ENCODE results near the gene PLRG1.

DNA sequence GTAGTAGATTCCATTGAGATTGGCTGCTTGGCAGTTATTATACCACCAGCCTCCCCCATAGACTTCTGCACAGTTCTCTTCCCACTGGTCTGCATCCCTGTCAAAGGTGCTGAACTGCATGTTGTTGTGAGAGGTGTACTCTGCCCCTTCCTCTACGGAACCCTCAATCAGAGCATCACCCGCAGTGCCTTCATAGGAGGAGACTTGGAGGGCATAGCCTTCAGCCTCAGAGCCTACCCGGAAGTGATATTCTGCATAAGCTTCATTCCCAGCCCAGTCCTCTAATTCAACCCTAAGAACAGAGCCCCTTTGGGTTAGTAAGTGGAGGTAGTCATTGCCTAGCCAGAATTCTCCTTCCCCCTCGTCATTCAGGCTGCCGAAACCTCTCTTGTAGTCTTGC, 34.1 kb upstream of the PLRG1 start:
- TF ChIP-seq, protein P1, sequence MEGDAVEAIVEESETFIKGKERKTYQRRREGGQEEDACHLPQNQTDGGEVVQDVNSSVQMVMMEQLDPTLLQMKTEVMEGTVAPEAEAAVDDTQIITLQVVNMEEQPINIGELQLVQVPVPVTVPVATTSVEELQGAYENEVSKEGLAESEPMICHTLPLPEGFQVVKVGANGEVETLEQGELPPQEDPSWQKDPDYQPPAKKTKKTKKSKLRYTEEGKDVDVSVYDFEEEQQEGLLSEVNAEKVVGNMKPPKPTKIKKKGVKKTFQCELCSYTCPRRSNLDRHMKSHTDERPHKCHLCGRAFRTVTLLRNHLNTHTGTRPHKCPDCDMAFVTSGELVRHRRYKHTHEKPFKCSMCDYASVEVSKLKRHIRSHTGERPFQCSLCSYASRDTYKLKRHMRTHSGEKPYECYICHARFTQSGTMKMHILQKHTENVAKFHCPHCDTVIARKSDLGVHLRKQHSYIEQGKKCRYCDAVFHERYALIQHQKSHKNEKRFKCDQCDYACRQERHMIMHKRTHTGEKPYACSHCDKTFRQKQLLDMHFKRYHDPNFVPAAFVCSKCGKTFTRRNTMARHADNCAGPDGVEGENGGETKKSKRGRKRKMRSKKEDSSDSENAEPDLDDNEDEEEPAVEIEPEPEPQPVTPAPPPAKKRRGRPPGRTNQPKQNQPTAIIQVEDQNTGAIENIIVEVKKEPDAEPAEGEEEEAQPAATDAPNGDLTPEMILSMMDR (IDR thresholded peaks at IDR 0.05; ENCODE audit: low read depth, low read length, poor library complexity, severe bottlenecking), result no peak
- TF ChIP-seq EZH2phosphoT487 (IDR thresholded peaks at IDR 0.05; ENCODE audit: borderline replicate concordance, low read length), result no peak
